HG03520 (cell line): ENCODE data around the gene ORMDL3.
"Not testable (repeated sequence)": the region's sequence is repeated elsewhere in the genome, so short reads cannot be mapped to it uniquely, and the experiment has no call there.

Experiments
- ATAC-seq: cut with Tn5 transposase; IDR thresholded peaks from one replicate; pipeline ENCODE4 v1.9.1; 2021; ENCODE audit warnings: mild to moderate bottlenecking, moderate library complexity; ENCODE audit not compliant: unreplicated experiment

The ORMDL3 gene

DNA sequence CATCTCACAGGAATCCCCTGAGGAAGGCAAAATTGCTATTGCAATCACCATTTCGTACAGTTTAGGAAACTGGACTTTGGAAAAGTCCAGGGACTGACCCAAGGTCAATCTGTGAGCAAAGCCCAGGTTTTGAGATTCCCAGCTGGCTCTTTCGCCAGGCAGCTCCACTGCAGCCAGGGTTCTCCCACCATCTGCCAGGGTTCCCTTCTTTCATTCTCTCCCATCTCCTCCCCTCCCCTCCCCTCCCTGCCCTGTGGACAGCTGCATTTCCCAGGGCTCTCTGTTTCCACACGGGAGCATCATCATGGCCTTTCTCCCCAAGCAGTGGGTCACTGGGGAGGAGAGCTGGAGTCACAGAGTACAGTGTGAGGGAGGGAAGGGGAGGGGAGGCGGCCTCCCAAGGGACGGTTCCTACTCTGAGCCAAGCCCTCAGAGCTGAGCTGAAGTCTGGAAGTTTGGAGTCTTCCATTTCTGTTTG lies 23.5 kb upstream of the ORMDL3 start:
- no peak for ATAC-seq

DNA sequence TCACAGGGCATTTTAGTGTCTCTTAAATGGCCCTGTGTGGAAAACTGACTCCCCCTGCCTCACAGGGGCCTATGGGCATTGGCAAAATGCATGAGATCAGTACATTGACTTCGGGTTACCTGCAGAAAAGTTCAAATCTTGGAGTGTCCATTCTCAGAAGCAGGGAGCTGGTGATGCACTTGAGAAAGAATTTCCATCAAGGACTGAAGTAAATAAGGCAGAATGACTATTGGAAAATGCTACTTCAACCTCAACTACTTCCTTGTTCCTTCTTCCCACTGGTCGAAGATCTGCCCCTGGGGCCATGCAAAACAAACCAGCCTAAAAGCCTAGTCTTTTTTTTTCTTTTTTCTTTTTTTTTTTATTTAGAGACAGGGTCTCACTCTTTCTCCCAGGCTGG lies 21.6 kb upstream of the ORMDL3 start:
- no peak for ATAC-seq

DNA sequence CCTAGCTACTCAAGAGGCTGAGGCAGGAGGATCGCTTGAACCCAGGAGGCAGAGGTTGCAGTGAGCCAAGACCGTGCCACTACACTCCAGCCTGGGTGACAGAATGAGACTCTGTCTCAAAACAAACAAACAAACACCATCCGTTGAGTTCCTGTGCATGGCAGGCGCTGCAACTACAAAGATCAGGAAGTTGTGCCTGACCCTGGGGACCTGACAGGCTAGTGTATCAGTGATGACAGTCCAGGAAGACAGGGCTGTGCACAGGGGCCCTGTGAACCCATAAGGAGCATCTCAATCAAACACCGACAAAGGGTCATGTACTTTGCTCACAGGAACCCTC lies 21.1 kb upstream of the ORMDL3 start:
- not testable (repeated sequence) for ATAC-seq

DNA sequence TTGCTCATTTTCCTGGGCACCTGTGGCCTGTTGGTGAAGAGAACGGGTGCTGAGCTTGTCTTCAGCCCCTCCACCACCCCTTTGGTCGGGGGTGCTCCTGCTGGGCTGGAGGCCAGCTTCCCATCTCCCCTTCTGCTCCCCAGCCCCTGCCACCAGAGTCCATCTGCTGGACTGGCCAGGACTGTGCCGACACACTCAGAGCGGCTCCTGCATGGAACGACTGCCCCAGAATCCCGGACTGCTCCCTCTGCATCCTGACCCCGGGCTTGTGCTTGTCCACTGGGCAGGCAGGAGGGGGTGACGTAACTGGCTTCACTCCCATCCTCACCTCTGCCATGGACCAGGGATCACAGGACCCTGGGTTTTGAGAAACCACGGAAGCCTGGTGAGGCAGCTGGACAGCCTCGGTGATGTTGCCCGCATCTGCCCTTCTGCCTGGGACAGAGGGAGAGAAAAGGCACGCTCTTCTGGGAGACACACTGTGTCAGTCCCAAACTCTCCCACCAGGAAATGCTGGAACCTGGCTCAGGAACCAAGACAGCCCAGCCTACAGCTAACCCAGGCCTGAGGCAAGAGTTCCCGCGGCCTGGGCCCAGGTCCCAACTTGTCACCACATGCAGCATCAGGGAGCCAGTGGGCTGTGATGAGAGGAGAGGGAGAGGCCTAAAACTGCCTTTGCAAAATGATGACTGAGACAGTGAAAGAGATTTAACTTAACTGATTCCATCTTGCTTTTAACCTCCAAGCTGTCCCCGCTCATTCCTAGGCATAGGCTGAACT lies 19.3 kb upstream of the ORMDL3 start:
- no peak for ATAC-seq

DNA sequence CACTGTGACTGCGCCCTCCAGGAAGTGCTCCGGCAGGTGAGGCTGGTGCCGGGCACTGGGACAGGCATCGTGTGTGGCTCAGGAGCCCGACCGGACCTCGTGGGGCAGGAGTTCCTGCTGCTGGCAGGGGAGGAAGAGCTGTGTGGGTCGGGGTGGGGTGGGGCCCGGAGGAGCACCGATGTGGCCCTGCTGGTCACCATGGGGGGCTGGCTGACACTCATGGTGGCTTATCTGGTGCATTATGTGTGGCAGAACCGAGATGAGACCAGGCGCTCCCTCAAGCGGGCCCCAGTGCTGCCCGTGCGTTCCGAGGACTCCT lies 17.0 kb upstream of the ORMDL3 start:
- ATAC-seq = no peak

DNA sequence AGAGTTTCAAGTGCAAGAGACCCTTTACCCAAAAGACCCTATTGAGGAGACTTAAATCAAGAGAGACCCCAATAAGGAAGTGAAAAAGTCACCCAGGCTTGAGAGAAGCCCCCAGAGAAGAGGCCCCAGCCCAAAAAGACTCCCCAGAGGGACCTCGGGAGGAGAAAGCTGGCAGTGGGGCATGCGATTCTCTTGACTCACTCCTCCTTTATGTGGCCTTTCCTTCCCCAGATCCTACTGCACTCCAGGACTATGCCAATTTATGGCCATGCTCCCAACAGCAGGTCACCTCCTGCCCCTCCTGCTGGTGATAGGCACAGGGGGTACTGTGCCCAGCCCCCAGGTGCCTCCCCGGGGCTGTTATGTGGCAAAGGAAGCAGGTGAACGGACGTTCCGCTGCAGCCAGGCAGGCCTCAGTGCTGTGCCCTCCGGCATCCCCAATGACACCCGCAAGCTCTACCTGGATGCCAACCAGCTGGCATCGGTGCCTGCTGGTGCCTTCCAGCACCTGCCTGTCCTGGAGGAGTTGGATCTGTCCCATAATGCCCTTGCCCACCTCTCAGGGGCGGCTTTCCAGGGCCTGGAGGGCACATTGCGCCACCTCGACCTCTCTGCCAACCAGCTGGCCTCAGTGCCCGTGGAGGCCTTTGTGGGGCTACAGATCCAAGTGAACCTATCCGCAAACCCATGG lies 16.4 kb upstream of the ORMDL3 start:
- ATAC-seq = no peak

DNA sequence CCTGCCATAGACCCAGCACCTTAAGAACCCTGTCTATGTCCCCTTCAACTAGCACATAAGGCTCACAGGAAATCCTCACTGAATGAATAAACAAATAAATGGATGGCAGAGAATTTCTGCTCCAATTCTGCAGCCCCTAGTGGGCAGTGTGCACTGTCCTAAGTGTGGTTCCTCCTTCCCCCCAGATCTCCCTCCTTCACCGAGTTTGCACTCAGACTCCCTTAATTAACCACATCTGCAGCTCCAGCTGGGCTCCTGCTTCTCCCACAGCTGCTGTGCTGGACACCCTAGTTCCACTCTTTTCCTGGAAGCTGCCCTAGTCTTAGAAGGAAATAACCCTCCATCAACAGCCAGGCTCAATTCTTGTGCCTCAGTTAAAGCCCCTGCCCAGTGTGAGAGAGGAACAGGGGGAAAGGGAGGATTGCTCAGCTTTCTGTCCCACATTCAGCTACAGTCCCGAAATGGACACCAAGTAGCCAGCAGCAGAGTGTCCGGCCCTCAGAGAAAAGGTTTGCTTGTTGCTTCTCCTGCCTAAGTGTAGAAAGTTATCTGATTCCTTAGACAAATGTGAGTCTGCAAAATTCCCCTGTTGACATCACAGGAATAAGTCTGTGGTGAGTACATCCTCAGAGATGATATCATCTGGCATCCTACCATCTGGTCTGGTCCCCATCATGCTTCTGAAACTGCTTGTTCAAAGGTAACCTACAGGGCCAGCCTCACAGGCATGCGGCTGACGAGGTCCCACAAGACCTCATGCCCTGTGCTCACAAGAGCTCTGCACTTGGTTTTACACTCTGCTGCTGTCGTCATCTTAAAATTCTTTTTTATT lies 12.4 kb upstream of the ORMDL3 start:
- no peak for ATAC-seq

DNA sequence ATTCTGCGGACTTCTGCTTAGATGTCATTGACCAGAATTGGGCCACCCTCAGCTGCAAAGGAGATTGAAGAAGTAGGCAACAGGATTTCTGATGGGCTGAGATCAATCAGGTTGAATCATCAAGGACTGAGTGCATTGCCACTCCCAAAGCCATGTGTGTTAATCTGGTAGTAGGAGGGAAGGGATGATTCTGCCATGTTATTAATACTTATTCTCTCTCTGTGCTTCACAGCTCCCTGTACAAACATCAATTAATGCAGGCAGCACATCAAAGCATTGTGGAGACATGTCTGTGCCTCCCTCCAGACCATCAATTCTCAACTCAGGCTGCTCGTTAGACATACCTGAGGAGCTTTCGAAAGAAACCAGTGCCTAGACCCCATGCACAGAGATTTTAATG lies 11.7 kb upstream of the ORMDL3 start:
- no peak for ATAC-seq

DNA sequence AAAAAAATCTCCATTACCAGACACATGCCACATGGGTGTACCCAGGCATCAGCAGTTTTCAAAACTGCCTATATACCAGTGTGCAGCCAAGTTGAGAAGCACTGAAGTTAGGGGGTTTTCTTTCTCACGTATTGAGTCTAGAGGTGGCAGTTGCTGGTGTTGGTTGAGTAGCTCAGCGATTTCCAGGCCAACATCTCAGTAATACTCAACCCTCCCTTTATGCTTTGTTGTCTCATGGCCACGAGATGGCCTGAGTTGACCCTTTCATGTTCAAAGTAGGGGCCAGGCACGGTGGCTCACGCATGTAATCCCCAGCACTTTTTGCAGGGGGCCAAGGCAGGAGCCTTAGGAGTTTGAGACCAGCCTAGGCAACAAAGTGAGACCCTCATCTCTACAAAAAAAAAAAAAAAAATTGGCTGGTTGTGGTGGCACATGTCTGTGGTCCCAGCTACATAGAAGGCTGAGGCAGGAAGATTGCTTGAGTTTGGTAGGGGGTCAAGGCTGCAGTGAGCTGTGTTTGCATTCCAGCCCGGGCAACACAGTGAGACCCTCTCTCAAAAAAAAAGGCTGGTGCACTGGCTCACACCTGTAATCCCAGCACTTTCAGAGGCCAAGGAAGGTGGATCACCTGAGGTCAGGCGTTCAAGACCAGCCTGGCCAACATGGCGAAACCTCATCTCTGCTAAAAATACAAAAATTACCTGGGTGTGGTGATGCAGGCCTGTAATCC lies 10.9 kb upstream of the ORMDL3 start:
- no peak for ATAC-seq

DNA sequence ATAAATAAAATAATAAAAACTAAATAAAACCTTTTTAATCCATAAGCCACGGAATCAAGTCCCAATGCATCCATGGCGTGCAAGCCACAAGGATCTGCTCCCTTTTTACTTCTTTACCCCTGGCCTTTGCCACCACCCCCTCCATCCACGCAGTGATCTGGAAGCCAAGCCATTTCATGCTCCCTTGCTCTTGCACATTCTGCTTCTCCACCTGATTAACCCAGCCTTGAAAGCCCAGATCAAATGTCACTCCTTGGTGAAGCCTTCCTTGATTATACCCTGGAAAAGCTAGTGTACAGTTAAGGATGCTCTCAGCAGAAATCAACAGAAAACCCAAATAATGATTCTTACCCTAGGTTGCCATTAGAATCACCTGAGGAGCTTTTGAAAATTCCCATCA lies 10.0 kb upstream of the ORMDL3 start:
- no peak for ATAC-seq

DNA sequence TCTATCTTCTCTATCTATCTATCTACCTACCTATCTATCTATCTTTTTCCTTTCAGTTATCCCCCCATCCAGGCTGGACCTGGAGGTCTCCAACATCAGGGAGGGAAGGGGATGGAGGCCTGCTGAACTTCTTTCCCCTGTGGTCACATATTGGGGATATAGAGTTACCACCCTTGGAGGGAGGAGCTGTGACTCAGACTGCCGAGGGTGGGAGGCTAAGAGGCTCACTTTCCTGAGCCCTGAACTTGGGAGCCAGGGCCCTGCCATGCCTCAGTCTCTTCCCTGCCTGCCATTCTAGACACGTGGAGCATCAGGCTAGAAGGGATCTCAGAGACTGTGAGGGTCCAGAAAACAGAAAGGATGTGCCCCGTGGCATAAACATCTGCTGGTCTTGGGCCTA lies 8.5 kb upstream of the ORMDL3 start:
- no peak for ATAC-seq

DNA sequence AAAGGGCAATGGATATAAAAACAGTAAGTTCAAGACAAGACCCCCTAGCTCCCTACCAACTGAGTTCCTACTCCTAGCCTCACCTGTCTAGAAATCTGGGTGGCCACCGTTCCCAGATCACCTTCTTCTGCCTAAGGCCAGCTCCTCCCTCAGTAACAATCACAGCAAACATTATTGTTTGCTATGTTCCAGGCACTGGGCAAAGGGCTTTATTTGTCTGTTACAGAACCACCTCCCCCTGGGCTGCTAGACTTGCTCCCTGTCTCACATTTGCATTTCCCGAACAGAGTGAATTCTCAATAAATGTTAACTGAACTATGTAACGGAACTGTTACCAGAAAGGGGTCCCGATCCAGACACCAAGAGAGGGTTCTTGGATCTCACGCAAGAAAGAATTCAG lies 6.9 kb upstream of the ORMDL3 start:
- ATAC-seq = no peak

DNA sequence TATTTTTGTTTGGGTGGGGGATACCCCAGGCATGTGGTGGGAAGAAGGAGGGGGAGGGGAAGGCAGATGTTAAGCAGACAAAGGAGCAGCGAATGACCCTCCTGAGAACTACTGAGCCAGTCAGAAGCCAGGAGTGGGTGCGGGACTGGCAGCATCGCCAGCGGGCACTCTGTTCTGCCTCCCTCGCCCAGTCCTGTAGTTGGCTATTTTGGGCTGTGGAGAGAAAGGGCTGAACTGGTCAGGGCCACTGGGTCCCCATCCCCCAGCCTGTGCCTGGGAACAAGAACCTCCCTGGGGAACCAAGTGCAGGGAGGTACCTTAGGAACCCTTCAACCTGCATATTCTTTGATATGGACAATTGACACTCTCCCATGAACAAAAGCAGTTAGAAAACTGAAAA lies 6.5 kb upstream of the ORMDL3 start:
- no peak for ATAC-seq

DNA sequence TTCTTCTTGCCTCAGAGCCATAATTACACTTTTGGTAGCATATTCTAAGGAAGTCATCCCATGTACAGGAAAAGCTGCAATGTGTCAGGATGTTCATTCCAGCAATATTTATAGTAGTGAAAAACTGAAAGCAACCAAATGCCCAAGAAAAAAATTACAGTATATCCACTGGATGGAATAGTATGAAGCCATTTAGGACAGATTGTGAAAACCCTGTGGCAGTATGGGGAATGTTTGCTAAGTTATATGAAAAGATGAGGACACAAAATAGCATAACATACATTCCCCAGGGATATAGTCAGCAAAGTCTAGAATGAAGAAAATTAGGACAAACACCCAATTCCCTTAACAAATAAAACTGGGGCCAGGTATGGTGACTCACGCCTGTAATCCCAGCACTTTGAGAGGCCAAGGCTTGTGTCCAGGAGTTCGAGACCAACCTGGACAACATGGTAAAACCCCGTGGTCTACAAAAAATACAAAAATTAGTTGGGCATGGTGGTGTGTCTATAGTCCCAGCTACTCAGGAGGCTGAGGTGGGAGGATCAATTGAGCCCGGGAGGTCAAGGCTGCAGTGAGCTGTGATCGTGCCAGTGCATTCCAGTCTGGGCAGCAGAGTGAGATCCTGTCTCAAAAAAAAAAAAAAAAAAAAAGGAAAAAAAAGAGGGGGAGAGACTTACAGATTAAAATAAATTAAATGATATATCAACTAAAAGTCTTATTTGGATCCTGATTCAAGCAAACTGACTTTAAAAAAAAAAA lies 2.4 kb upstream of the ORMDL3 start:
- no peak for ATAC-seq

DNA sequence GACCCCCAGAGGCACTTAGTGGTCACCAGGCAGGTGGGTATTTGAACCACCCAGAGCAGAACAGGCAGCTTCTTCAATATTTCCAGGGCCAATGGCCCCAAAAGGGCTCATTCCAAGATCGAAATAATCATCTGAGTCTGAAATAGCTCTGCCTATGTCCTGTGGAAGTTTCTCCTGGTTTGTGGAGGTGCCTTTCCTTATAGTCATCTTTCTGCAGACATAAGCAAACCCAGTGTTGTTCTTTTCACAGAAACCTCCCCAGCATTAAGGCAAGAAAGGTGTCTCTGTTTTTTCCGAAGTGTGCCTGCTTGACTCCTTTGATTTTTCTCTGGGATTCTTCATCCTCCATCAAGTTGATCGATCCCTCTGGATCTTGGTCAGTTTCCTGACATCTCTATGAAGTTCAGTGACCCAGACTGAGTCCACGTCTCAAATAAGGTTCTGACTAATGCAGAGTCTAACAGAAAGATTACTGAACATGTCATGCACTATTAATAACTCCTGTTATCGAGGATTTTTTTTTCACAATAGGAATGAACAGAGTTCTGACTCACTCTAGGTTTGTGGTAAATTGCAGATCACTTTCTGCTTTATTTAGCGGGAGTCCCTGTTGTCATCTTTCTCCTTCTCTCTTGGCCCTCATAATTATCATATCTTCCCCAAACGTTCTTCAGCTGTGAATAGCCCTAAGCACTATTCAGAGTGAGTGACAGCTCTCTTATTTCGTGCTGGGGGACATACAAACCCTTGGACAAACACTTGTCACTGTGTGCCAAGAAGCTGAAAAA lies 1.7 kb upstream of the ORMDL3 start:
- ATAC-seq = no peak

DNA sequence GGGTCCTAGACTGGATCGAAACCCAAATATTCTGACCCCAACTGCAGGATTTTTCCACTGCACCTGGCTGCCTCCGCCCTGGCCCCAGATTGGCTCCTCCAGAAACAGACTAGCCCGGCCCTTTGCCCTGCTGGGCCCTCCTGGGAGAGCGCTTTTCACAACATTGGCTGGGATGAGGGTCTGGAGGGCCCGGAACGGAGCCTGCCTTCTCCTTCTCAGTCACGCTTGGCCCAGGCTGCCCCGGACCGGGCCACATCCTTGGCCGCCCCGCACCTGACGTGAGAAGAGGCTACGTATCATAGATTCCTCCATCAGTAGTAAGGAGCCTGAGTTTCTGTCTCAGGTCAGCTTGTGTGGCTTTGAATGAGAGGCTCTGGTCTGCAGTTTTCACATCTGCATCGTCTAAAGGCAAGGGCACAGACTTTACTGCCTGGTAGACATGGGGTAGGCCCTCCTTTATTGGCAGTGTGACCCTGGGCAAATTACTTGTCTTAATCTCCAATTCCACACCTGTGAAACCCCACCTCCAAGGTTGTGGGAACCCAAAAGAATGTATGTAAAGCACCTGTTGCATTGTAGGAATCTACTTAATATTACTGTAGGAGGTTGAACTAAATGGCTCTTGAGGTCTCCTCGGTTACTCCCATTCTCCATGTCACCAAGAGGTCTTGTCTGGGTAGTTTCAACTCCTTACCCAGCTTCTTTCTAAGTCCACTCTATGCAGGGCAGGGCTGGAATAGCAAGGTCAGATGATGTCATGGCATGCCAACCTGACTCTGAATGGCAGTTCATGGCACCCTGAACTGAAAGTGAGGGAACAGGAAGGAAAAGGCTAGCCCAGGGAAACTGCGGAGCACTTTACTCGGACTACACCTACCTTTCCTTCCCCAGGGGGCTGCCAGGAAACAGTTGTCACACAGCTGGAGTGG lies 792 bp upstream of the ORMDL3 start:
- peak; percentile 12 for ATAC-seq

DNA sequence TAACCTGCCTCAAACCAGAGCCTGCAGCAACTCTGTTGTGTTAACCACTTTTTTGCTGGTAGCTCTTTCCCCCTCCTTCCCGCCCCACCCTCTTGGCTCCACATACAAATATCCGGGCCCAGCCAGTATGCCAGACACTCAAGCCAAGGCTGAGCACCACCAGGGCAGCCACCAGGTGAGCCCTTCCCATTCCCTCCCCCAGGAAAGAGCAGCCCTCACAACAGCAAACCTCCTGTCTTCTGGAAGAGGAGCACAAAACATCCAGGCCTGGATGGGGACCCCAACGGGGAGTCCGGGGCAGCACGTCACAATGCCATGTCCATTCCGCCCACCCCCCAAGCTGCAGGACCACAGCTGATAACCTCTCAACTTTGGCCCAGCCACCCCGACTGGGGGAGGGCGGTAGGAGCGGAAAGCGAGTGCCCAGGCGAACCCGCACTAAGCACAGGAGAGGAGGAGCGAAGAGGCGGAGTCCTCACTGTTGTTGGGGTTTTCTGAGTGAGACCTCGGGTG lies 757 bp downstream of the ORMDL3 start:
- no peak for ATAC-seq

DNA sequence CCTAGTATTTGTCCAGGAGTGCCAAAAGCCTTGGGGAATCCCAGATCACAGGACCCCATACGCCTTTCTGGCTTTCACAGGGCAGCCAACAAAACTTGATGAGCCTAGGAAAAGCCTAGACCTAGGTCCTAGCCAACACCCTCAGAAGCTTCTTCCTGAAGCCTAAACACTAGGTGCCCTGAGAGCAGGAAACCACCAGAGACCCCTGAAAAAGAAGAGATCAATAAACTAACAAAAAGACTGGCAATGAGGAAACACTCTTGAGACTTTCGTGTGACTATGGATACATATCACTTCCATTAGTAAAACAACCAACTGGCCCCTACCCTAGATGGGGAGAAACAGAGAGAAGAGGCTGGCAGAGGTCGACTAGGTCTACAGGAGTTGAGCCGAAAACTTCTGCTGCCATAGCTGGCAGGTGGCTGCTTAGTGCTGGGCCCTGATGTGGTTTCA lies 1.2 kb downstream of the ORMDL3 start:
- no peak for ATAC-seq
